ENCODE data around the gene GAL.

Gene GAL

GRCh38 chr11:68683121-68683520 lies 1.2 kb upstream of the GAL start:
- no peak for DNase-seq

- DNase-seq = peak; percentile 52
Measured at GRCh38 chr11:68683536-68684384, 584 bp upstream of the GAL start.

GRCh38 chr11:68685656-68686380 lies 1.5 kb downstream of the GAL start:
- peak; percentile 47 for DNase-seq

- DNase-seq = no peak
Measured at GRCh38 chr11:68686486-68686885, 2.1 kb downstream of the GAL start.

GRCh38 chr11:68687311-68687710 lies 3.0 kb downstream of the GAL start:
- peak; percentile 43 for DNase-seq

- no peak for DNase-seq
Measured at GRCh38 chr11:68687986-68688385, 3.6 kb downstream of the GAL start.

GRCh38 chr11:68688881-68689280 lies 4.5 kb downstream of the GAL start:
- peak; percentile 48 for DNase-seq

GRCh38 chr11:68689737-68690625 lies 5.6 kb downstream of the GAL start:
- peak; percentile 49 for DNase-seq

- peak; percentile 40 for DNase-seq
Measured at GRCh38 chr11:68690671-68691401, 6.5 kb downstream of the GAL start.

- DNase-seq = peak; percentile 43
Measured at GRCh38 chr11:68691402-68691784, 7.0 kb downstream of the GAL start.

GRCh38 chr11:68692115-68692514 lies 7.8 kb downstream of the GAL start:
- peak; percentile 25 for DNase-seq

- peak; percentile 35 for DNase-seq
Measured at GRCh38 chr11:68692871-68693483, 8.6 kb downstream of the GAL start.

- DNase-seq = peak; percentile 36
Measured at GRCh38 chr11:68693484-68693882, 9.1 kb downstream of the GAL start.

- no peak for DNase-seq
Measured at GRCh38 chr11:68694431-68695297, 10.3 kb downstream of the GAL start.

- peak; percentile 21 for DNase-seq
Measured at GRCh38 chr11:68695531-68695930, 11.2 kb downstream of the GAL start.

GRCh38 chr11:68698993-68699392 lies 14.6 kb downstream of the GAL start:
- DNase-seq = no peak

- no peak for DNase-seq
Measured at GRCh38 chr11:68704887-68705286, 20.5 kb downstream of the GAL start.

GRCh38 chr11:68707527-68707926 lies 23.2 kb downstream of the GAL start:
- no peak for DNase-seq

- DNase-seq = no peak
Measured at GRCh38 chr11:68709062-68709461, 24.7 kb downstream of the GAL start.

- DNase-seq = no peak
Measured at GRCh38 chr11:68710409-68710808, 26.1 kb downstream of the GAL start.

GRCh38 chr11:68711114-68711513 lies 26.8 kb downstream of the GAL start:
- DNase-seq = no peak
